ENCODE measurements around the gene RASSF8. TPM values are rescaled to one million over a fixed set of nuclear protein-coding genes. Genes with fewer than 3 reads are reported as not detected.

RASSF8 gene
- total RNA-seq, 1 experiment from 2014 or later = 51.2 TPM

- H3K36me3 ChIP-seq (ENCODE audit: low read depth, low read length) = no peaks in the 10 kb centered on the region
- no peak overlapping the region for H3K9ac ChIP-seq (ENCODE audit: low read length)
- no peak overlapping the region for H3K4me3 ChIP-seq (ENCODE audit: low read length)
- no peaks in the 10 kb centered on the region for H3K27me3 ChIP-seq (ENCODE audit: low read length)
- peaks cover 27% of the 10 kb centered on the region for H3K4me1 ChIP-seq (ENCODE audit: insufficient read depth, low read length)
- H3K9me3 ChIP-seq (ENCODE audit: low read length) = no peaks in the 10 kb centered on the region
- no peaks in the 10 kb centered on the region for H3K79me2 ChIP-seq (ENCODE audit: low read length)
- no peak overlapping the region for H2AFZ ChIP-seq (ENCODE audit: low read length)
- ChIA-PET POLR2A (ENCODE audit: unreplicated experiment) (no interaction called here), CTCF (no interaction called here)
- H3K27ac ChIP-seq (ENCODE audit: low read length) = no peak overlapping the region
- H4K20me1 ChIP-seq (ENCODE audit: low read length) = no peaks in the 10 kb centered on the region
- no peaks in the 10 kb centered on the region for H3F3A ChIP-seq (ENCODE audit: low read length, unreplicated experiment)
- H3K9me2 ChIP-seq (replicated peaks; ENCODE audit: low read length) = no peaks in the 10 kb centered on the region
- no TSS peak for BruUV-seq (replicated peaks)
- intact Hi-C loops (cut with micrococcal nuclease) = no loop called here
- TF ChIP-seq EZH2phosphoT487 (IDR thresholded peaks at IDR 0.05; ENCODE audit: borderline replicate concordance, low read length) = no peak
- no peak for TF ChIP-seq EZH2 (IDR thresholded peaks at IDR 0.05; ENCODE audit: low read length, unreplicated experiment)
- no peak for TF ChIP-seq CTCF (conservative IDR thresholded peaks at IDR 0.05; ENCODE audit: low read depth, low read length)
- no peak overlapping the region for H3K4me2 ChIP-seq (ENCODE audit: low read length)
- peak; percentile 23 for DNase-seq
- ATAC-seq = no peak
Measured at GRCh38 chr12:26088998-26089397, 130.5 kb downstream of the RASSF8 start.

- H3K36me3 ChIP-seq (ENCODE audit: low read depth, low read length) = no peaks in the 10 kb centered on the region
- intact Hi-C loops (cut with micrococcal nuclease) = loop anchor here (5.0 kb wide), 1 partner anchor 129 kb away; no protein-coding TSS in a partner anchor
- no peak for TF ChIP-seq EZH2 (IDR thresholded peaks at IDR 0.05; ENCODE audit: low read length, unreplicated experiment)
- no peak for TF ChIP-seq CTCF (conservative IDR thresholded peaks at IDR 0.05; ENCODE audit: low read depth, low read length)
- ATAC-seq (peak; percentile 91), DNase-seq (peak; percentile 98)
- no TSS peak for BruUV-seq (replicated peaks)
- no peaks in the 10 kb centered on the region for H3F3A ChIP-seq (ENCODE audit: low read length, unreplicated experiment)
- H3K9me2 ChIP-seq (replicated peaks; ENCODE audit: low read length) = no peaks in the 10 kb centered on the region
- 0 out of 2 replicates have a peak overlapping the region, but pooled peaks have one; percentile 4 for H2AFZ ChIP-seq (ENCODE audit: low read length)
- no peaks in the 10 kb centered on the region for H3K79me2 ChIP-seq (ENCODE audit: low read length)
- no peak overlapping the region for H3K9ac ChIP-seq (ENCODE audit: low read length)
- H3K4me3 ChIP-seq (ENCODE audit: low read length) = no peak overlapping the region
- CTCF ChIA-PET = interaction anchor here (0.5 to 1.6 kb wide), 5 partner anchors 35 to 523 kb away, joined by 3 to 8 read pairs (median 4); partner anchors contain the start of gene RASSF8
- 0 out of 2 replicates have a peak overlapping the region, but pooled peaks have one; percentile 1 for H3K27ac ChIP-seq (ENCODE audit: low read length)
- no peaks in the 10 kb centered on the region for H4K20me1 ChIP-seq (ENCODE audit: low read length)
- H3K4me2 ChIP-seq (ENCODE audit: low read length) = peak overlapping the region; percentile 22
- no peaks in the 10 kb centered on the region for H3K9me3 ChIP-seq (ENCODE audit: low read length)
- no peaks in the 10 kb centered on the region for H3K27me3 ChIP-seq (ENCODE audit: low read length)
- peaks cover 27% of the 10 kb centered on the region for H3K4me1 ChIP-seq (ENCODE audit: insufficient read depth, low read length)
- POLR2A ChIA-PET (ENCODE audit: unreplicated experiment) = interaction anchor here (0.6 kb wide), 2 partner anchors 34 to 93 kb away, joined by 3 to 17 read pairs; partner anchors contain the start of gene BHLHE41
Measured at GRCh38 chr12:26090836-26091510, 132.5 kb downstream of the RASSF8 start.

- Histone ChIP-seq H3K9ac (ENCODE audit: low read length) (no peak overlapping the region), H3K27me3 (ENCODE audit: low read length) (no peaks in the 10 kb centered on the region), H2AFZ (ENCODE audit: low read length) (peak overlapping the region; percentile 4; the same call in 1 of the 2 replicates), H3K9me2 (replicated peaks; ENCODE audit: low read length) (no peaks in the 10 kb centered on the region), H3F3A (ENCODE audit: low read length, unreplicated experiment) (no peaks in the 10 kb centered on the region), H3K4me3 (ENCODE audit: low read length) (no peak overlapping the region), H3K27ac (ENCODE audit: low read length) (no peak overlapping the region), H4K20me1 (ENCODE audit: low read length) (no peaks in the 10 kb centered on the region), H3K4me2 (ENCODE audit: low read length) (peak overlapping the region; percentile 22), H3K4me1 (ENCODE audit: insufficient read depth, low read length) (peaks cover 30% of the 10 kb centered on the region), H3K79me2 (ENCODE audit: low read length) (no peaks in the 10 kb centered on the region), H3K9me3 (ENCODE audit: low read length) (no peaks in the 10 kb centered on the region), H3K36me3 (ENCODE audit: low read depth, low read length) (no peaks in the 10 kb centered on the region)
- CTCF ChIA-PET = interaction anchor here (0.6 to 1.6 kb wide), 9 partner anchors 31 to 511 kb away, joined by 3 to 8 read pairs (median 4); partner anchors contain the start of gene RASSF8
- intact Hi-C loops (cut with micrococcal nuclease) = loop anchor here (5.0 kb wide), 1 partner anchor 130 kb away; no protein-coding TSS in a partner anchor
- BruUV-seq (replicated peaks) = no TSS peak
- POLR2A ChIA-PET (ENCODE audit: unreplicated experiment) = interaction anchor here (0.5 to 0.8 kb wide), 3 partner anchors 36 to 207 kb away, joined by 3 read pairs; no protein-coding TSS in a partner anchor
- peak; percentile 47 for DNase-seq
- ATAC-seq = peak; percentile 60
- TF ChIP-seq EZH2phosphoT487 (IDR thresholded peaks at IDR 0.05; ENCODE audit: borderline replicate concordance, low read length) (no peak), CTCF (conservative IDR thresholded peaks at IDR 0.05; ENCODE audit: low read depth, low read length) (peak; percentile 65)
Measured at GRCh38 chr12:26091822-26092221, 133.3 kb downstream of the RASSF8 start.
